KMS-11 (cell line): Measurements from ENCODE around the gene PFKFB2.

Experiments
- H2AFZ ChIP-seq: fragments of 200-600 bp; sonication (generic); 2 replicates; pipeline ENCODE4 v1.6.1; 2016; ENCODE audit warnings: antibody characterized with exemption, mixed run types, low read depth
- H3K27ac ChIP-seq: fragments of 200-600 bp; sonication (generic); 2 replicates; pipeline ENCODE4 v1.6.1; 2016; ENCODE audit warnings: mild to moderate bottlenecking, mixed run types
- H3K27me3 ChIP-seq: fragments of 200-600 bp; sonication (generic); 2 replicates; pipeline ENCODE4 v1.6.1; 2017; ENCODE audit warnings: mild to moderate bottlenecking, low read depth, mixed run types, moderate library complexity; ENCODE audit not compliant: insufficient read depth
- H3K36me3 ChIP-seq: fragments of 200-600 bp; sonication (generic); 2 replicates; pipeline ENCODE4 v1.6.1; 2017; ENCODE audit warnings: mild to moderate bottlenecking, mixed run types; ENCODE audit not compliant: insufficient read depth
- H3K4me1 ChIP-seq: fragments of 200-600 bp; sonication (generic); 2 replicates; pipeline ENCODE4 v1.6.1; 2016; ENCODE audit warnings: mild to moderate bottlenecking, low read depth, mixed run types; ENCODE audit not compliant: poor library complexity, severe bottlenecking
- H3K4me2 ChIP-seq: fragments of 200-600 bp; sonication (generic); 2 replicates; pipeline ENCODE4 v1.7.0; 2016; ENCODE audit warnings: mild to moderate bottlenecking, mixed run types
- H3K4me3 ChIP-seq: fragments of 200-600 bp; sonication (generic); IDR thresholded peaks from 2 replicates; pipeline ENCODE4 v1.6.1; 2017; ENCODE audit warnings: low read depth, low read length, mixed read lengths; ENCODE audit not compliant: insufficient read depth
- H3K79me2 ChIP-seq: fragments of 200-600 bp; sonication (generic); 2 replicates; pipeline ENCODE4 v1.6.1; 2016; ENCODE audit warnings: low read depth, mixed run types; ENCODE audit not compliant: insufficient read depth
- H3K9ac ChIP-seq: fragments of 200-600 bp; sonication (generic); 2 replicates; pipeline ENCODE4 v1.6.1; 2016; ENCODE audit warnings: mild to moderate bottlenecking, mixed run types
- H4K20me1 ChIP-seq: fragments of 200-600 bp; sonication (generic); 2 replicates; pipeline ENCODE4 v1.6.1; 2016; ENCODE audit warnings: mild to moderate bottlenecking, mixed run types; ENCODE audit not compliant: insufficient read depth
- TF ChIP-seq, protein P1 (sequence below): fragments of 200-600 bp; sonication (generic); conservative IDR thresholded peaks from 2 replicates; pipeline ENCODE4 v1.6.1; 2017; ENCODE audit warnings: low read depth, mild to moderate bottlenecking, antibody characterized with exemption, low read length, moderate library complexity, mixed read lengths

PFKFB2 gene

DNA sequence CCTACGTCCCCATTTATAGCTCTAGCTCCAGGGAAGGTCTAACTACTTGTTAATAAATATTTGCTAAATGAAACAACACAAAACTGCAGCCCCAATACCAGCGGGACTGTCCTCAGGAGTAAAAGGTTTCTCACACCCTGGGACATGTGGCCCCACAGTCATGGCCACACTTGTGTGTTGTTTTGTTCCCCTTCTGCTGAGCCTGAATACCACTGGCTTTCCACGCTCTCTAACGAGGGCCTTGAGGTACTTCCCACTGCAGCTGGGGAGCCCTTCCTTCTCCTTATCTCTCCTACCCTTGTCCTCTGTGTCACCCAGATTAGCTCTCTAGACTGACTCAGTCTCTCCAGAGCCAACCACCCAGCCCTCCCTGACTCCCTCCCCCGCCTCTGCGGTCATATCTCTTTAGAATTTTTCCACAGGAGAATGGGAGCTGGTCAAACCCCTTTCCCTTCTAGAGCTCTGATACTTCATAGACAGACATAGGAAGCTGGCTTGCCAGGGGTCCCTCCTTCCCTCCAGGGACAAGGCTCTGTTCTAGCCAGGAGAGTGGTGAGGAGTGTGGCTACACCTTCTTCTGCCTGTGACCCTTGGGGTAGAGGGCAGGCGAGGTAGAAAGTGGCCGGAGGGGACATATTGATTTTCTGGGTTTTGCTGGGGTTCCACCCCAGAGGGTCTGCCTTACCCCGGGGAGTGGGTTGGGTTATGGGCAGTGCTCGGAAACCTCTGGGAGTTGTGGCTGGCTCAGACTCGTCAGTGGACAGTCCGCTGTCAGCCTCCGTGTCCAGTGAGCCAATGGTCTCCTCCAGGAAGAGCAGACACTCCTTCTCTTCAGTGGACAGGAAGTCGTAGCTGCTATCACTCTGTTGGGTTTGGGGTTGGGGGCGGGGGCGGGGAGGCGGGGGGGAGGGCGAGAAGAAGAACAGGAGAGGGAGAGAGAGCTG is 28.6 kb upstream of the PFKFB2 start:
- H3K79me2 ChIP-seq: no peaks in the 10 kb centered on the region
- H3K4me3 ChIP-seq: no peak overlapping the region
- no peak overlapping the region for H3K4me2 ChIP-seq
- H3K27me3 ChIP-seq: no peaks in the 10 kb centered on the region
- H2AFZ ChIP-seq: no peak overlapping the region
- no peaks in the 10 kb centered on the region for H3K36me3 ChIP-seq
- no peaks in the 10 kb centered on the region for H4K20me1 ChIP-seq
- TF ChIP-seq, protein P1, sequence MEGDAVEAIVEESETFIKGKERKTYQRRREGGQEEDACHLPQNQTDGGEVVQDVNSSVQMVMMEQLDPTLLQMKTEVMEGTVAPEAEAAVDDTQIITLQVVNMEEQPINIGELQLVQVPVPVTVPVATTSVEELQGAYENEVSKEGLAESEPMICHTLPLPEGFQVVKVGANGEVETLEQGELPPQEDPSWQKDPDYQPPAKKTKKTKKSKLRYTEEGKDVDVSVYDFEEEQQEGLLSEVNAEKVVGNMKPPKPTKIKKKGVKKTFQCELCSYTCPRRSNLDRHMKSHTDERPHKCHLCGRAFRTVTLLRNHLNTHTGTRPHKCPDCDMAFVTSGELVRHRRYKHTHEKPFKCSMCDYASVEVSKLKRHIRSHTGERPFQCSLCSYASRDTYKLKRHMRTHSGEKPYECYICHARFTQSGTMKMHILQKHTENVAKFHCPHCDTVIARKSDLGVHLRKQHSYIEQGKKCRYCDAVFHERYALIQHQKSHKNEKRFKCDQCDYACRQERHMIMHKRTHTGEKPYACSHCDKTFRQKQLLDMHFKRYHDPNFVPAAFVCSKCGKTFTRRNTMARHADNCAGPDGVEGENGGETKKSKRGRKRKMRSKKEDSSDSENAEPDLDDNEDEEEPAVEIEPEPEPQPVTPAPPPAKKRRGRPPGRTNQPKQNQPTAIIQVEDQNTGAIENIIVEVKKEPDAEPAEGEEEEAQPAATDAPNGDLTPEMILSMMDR: no peak
- no peak overlapping the region for H3K9ac ChIP-seq
- H3K27ac ChIP-seq: no peak overlapping the region
- no peaks in the 10 kb centered on the region for H3K4me1 ChIP-seq

DNA sequence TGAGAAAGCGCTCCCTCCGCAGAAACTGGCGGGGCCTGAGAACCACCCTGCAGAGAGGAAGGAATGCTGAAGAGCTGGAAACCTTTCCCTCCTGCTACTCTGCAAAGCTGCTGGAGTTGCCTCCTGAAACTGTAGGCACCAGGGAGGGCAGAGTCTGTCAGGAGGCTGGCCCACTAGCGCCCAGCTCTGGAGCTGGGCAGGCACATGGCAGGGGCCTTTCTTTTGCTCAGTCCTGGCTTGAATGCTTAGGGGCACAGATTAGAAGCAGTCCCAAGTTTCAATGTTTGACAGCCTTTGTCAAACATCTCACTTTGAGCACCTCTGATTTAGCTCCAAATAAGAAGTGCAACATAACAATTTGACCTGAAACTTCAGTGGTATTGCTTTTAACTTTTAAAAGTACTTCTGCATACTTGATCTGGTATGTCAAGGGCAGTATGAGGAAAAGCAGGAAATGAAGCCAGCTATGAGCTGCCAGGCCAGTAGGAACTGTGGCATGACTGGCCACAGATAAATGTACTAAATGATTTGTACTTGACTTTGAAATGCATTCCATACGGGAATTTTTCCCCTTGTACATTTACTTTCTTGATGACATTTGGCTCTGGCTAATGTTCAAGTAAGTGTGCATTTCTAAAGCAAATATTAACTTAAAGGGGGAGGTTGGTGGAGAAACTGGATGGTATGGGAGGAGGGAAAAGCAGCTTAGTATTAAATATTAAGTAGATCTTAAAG is 27.8 kb upstream of the PFKFB2 start:
- Histone ChIP-seq H3K27ac (no peak overlapping the region), H3K4me1 (no peaks in the 10 kb centered on the region), H3K79me2 (no peaks in the 10 kb centered on the region), H3K4me2 (no peak overlapping the region), H2AFZ (no peak overlapping the region), H3K9ac (no peak overlapping the region), H4K20me1 (no peaks in the 10 kb centered on the region), H3K4me3 (no peak overlapping the region), H3K27me3 (no peaks in the 10 kb centered on the region), H3K36me3 (no peaks in the 10 kb centered on the region)
- TF ChIP-seq, protein P1: no peak

DNA sequence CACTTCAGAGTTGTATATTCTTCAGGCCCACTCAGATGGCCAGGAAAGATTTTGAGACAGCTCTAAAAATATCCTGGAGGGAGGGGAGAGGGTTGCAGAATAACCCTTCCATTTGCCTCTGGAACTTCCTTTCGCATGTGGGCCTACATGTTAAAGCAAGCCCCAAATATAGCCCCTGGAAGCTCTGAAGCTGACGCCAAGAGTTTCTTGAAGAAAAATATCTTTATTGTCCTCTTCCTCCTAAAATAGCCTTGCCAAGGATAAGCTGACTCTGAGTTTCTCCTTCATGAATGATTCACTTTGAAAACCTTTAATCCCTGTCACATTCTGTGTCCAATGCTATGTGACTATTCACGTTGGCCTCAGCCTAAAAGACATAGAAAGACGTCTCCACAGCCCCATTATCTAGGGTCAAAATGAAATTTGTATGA is 27.0 kb upstream of the PFKFB2 start:
- H3K4me2 ChIP-seq: no peak overlapping the region
- no peaks in the 10 kb centered on the region for H3K27me3 ChIP-seq
- H3K36me3 ChIP-seq: no peaks in the 10 kb centered on the region
- H4K20me1 ChIP-seq: no peaks in the 10 kb centered on the region
- no peaks in the 10 kb centered on the region for H3K79me2 ChIP-seq
- H3K4me3 ChIP-seq: no peak overlapping the region
- no peak overlapping the region for H2AFZ ChIP-seq
- no peak overlapping the region for H3K27ac ChIP-seq
- H3K4me1 ChIP-seq: no peaks in the 10 kb centered on the region
- H3K9ac ChIP-seq: no peak overlapping the region
- TF ChIP-seq, protein P1: no peak

DNA sequence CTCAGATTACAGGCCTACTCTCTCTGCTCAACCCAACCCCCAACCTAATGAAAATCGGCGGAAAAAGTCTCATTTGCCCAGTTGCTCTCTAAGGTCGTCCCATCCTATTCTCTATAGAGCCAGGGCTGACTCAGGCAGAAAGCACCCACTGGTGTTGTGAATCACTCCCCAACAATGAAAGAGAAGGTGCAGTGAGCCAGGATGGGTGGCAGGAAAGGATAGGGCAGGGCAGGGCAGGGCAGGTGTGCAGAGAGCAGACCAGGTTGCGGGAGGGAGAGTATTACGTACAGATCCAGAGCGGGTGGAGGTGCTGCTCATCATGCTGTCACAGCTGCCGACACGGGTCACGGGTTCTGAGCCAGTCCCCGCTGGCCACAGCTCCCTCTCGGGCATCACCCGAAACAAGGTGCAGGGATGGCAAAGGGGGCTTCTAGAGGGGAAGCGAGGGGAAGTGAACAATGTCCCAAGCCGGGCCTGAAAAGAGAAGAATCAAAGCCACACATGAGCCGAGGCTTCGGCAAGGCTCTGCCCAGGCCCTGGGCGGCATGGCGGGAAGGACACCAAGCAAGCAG is 25.8 kb upstream of the PFKFB2 start:
- no peak overlapping the region for H3K4me2 ChIP-seq
- H4K20me1 ChIP-seq: no peaks in the 10 kb centered on the region
- H3K36me3 ChIP-seq: no peaks in the 10 kb centered on the region
- H2AFZ ChIP-seq: no peak overlapping the region
- no peak overlapping the region for H3K9ac ChIP-seq
- H3K27ac ChIP-seq: no peak overlapping the region
- no peaks in the 10 kb centered on the region for H3K27me3 ChIP-seq
- H3K4me1 ChIP-seq: no peaks in the 10 kb centered on the region
- no peak overlapping the region for H3K4me3 ChIP-seq
- H3K79me2 ChIP-seq: no peaks in the 10 kb centered on the region
- TF ChIP-seq, protein P1: no peak
